GM23338 (cell line): ENCODE measurements around the gene TLE3.

Source experiments
- CREB1 ChIP-seq: fragments of 250-450 bp; sonication (Bioruptor Pico); IDR thresholded peaks from 2 replicates; pipeline ENCODE4 v1.5.0; 2020; ENCODE audit warnings: low read depth, mild to moderate bottlenecking, moderate library complexity
- CTCF ChIP-seq, 2 experiments: fragments of 200-600 bp in 1 of 2; sonication (generic) in 1 of 2; conservative IDR thresholded peaks; 2 replicates each; pipeline versions ENCODE4 v1.5.1 to v1.6.1; 2016 to 2017; ENCODE audit warnings: antibody characterized with exemption in 2 of 2, low read depth in 2 of 2, mild to moderate bottlenecking in 2 of 2, moderate library complexity in 1 of 2
- ETS1 ChIP-seq: IDR thresholded peaks from 2 replicates; pipeline ENCODE4 v1.6.1; 2016; ENCODE audit warnings: antibody characterized with exemption
- EZH2 ChIP-seq: fragments of 200-600 bp; sonication (generic); IDR thresholded peaks from one replicate; pipeline ENCODE4 v1.8.0; 2017; ENCODE audit warnings: antibody characterized with exemption, mild to moderate bottlenecking, low read depth; ENCODE audit not compliant: unreplicated experiment
- EZH2phosphoT487 ChIP-seq: fragments of 200-600 bp; sonication (generic); IDR thresholded peaks from one replicate; pipeline ENCODE4 v1.8.1; 2018; ENCODE audit warnings: antibody characterized with exemption; ENCODE audit not compliant: unreplicated experiment
- JUNB ChIP-seq: IDR thresholded peaks from one replicate; pipeline ENCODE4 v1.6.1; 2016; ENCODE audit warnings: antibody characterized with exemption; ENCODE audit not compliant: unreplicated experiment
- POLR2AphosphoS5 ChIP-seq: IDR thresholded peaks from 2 replicates; pipeline ENCODE4 v1.6.1; 2016; ENCODE audit warnings: antibody characterized with exemption, low read depth
- REST ChIP-seq: IDR thresholded peaks from one replicate; pipeline ENCODE4 v1.6.1; 2018; ENCODE audit warnings: antibody characterized with exemption; ENCODE audit not compliant: unreplicated experiment
- STAT1 ChIP-seq: IDR thresholded peaks from one replicate; pipeline ENCODE4 v1.6.1; 2016; ENCODE audit warnings: antibody characterized with exemption; ENCODE audit not compliant: unreplicated experiment
- ZNF114 ChIP-seq: fragments of 250-450 bp; sonication (Bioruptor Pico); IDR thresholded peaks from 2 replicates; pipeline ENCODE4 v1.5.0; 2020; ENCODE audit warnings: mild to moderate bottlenecking, moderate library complexity

GRCh38 chr15:70016511-70016994, 81.2 kb downstream of the TLE3 start:
- no peak for TF ChIP-seq CTCF (conservative IDR thresholded peaks at IDR 0.05; ENCODE audit: low read depth in 2 of 2)
- TF ChIP-seq REST: no peak
- TF ChIP-seq EZH2phosphoT487: no peak
- TF ChIP-seq POLR2AphosphoS5: no peak
- TF ChIP-seq EZH2: no peak
- no peak for TF ChIP-seq ETS1
- no peak for TF ChIP-seq JUNB
- no peak for TF ChIP-seq CREB1 (CRISPR knock-in tag)
- TF ChIP-seq STAT1: no peak
- no peak for TF ChIP-seq ZNF114 (CRISPR knock-in tag)
